SU-DHL-6 (cell line): Measurements from ENCODE around the gene GTF3C6.

ENCODE experiments used
- EZH2phosphoT487 ChIP-seq: fragments of 200-600 bp; sonication (generic), shearing (Covaris generic); conservative IDR thresholded peaks from 2 replicates; pipeline ENCODE4 v1.6.1; 2018; ENCODE audit warnings: mild to moderate bottlenecking, antibody characterized with exemption, low read length, moderate library complexity, mixed read lengths
- TF ChIP-seq, protein P1 (sequence below): fragments of 200-600 bp; sonication (generic); IDR thresholded peaks from one replicate; pipeline ENCODE4 v1.5.1; 2017; ENCODE audit warnings: antibody characterized with exemption, mild to moderate bottlenecking, low read length, moderate library complexity; ENCODE audit not compliant: insufficient read depth, poor library complexity, severe bottlenecking

- TF ChIP-seq, protein P1, sequence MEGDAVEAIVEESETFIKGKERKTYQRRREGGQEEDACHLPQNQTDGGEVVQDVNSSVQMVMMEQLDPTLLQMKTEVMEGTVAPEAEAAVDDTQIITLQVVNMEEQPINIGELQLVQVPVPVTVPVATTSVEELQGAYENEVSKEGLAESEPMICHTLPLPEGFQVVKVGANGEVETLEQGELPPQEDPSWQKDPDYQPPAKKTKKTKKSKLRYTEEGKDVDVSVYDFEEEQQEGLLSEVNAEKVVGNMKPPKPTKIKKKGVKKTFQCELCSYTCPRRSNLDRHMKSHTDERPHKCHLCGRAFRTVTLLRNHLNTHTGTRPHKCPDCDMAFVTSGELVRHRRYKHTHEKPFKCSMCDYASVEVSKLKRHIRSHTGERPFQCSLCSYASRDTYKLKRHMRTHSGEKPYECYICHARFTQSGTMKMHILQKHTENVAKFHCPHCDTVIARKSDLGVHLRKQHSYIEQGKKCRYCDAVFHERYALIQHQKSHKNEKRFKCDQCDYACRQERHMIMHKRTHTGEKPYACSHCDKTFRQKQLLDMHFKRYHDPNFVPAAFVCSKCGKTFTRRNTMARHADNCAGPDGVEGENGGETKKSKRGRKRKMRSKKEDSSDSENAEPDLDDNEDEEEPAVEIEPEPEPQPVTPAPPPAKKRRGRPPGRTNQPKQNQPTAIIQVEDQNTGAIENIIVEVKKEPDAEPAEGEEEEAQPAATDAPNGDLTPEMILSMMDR, result no peak
- no peak for TF ChIP-seq EZH2phosphoT487
Observed at GRCh38 chr6:111013144-111013915, 54.8 kb downstream of the GTF3C6 start.
